PFSK-1 (cell line): Measurements from ENCODE around the gene ATP5MC3.

Experiments
- FOXP2 ChIP-seq: optimal IDR thresholded peaks from 2 replicates; pipeline ENCODE3; 2011; ENCODE audit warnings: borderline replicate concordance, control low read depth, inconsistent platforms; ENCODE audit not compliant: insufficient read depth; ENCODE audit errors: extremely low read length, extremely low read depth
- POLR2AphosphoS5 ChIP-seq: IDR thresholded peaks from 2 replicates; pipeline ENCODE4 v1.6.1; 2012; ENCODE audit warnings: low read depth, mild to moderate bottlenecking, control low read depth, low read length, moderate library complexity
- SIN3A ChIP-seq: IDR thresholded peaks from 2 replicates; pipeline ENCODE4 v1.6.1; 2012; ENCODE audit warnings: mild to moderate bottlenecking, low read length, moderate library complexity, borderline replicate concordance; ENCODE audit not compliant: insufficient read depth
- TAF1 ChIP-seq: IDR thresholded peaks from 2 replicates; pipeline ENCODE4 v1.6.1; 2012; ENCODE audit warnings: low read length, control low read depth, borderline replicate concordance; ENCODE audit not compliant: insufficient read depth
- TF ChIP-seq, protein P1 (sequence below), 2 experiments: IDR thresholded peaks; 2 replicates each; pipeline versions ENCODE4 v1.6.1 to v1.8.0; 2011 to 2012; ENCODE audit warnings: low read depth in 2 of 2, low read length in 2 of 2, control low read depth in 1 of 2, inconsistent platforms in 1 of 2, mild to moderate bottlenecking in 1 of 2, moderate library complexity in 1 of 2; ENCODE audit not compliant: insufficient read depth in 1 of 2

The ATP5MC3 gene

DNA sequence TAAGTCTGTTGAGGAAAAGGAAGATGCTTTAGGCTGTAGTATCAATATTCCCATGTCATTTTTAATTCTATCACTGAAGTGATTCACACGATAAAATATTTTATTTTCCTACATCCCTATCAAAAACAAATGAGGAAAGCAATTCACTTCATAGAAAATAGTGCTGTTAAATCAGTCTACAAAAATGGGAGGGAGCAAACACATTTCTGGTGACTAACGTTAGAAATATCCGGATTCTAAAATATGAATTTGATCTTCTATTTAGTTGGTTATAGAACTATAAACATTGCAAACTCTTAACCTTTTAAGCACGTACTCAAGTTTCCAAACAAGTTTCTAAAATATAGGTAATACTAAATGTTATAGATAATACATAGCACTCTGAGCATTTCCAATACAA is 34.3 kb downstream of the ATP5MC3 start:
- TF ChIP-seq TAF1, result no peak
- TF ChIP-seq POLR2AphosphoS5, result no peak
- TF ChIP-seq, protein P1, sequence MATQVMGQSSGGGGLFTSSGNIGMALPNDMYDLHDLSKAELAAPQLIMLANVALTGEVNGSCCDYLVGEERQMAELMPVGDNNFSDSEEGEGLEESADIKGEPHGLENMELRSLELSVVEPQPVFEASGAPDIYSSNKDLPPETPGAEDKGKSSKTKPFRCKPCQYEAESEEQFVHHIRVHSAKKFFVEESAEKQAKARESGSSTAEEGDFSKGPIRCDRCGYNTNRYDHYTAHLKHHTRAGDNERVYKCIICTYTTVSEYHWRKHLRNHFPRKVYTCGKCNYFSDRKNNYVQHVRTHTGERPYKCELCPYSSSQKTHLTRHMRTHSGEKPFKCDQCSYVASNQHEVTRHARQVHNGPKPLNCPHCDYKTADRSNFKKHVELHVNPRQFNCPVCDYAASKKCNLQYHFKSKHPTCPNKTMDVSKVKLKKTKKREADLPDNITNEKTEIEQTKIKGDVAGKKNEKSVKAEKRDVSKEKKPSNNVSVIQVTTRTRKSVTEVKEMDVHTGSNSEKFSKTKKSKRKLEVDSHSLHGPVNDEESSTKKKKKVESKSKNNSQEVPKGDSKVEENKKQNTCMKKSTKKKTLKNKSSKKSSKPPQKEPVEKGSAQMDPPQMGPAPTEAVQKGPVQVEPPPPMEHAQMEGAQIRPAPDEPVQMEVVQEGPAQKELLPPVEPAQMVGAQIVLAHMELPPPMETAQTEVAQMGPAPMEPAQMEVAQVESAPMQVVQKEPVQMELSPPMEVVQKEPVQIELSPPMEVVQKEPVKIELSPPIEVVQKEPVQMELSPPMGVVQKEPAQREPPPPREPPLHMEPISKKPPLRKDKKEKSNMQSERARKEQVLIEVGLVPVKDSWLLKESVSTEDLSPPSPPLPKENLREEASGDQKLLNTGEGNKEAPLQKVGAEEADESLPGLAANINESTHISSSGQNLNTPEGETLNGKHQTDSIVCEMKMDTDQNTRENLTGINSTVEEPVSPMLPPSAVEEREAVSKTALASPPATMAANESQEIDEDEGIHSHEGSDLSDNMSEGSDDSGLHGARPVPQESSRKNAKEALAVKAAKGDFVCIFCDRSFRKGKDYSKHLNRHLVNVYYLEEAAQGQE (IDR thresholded peaks at IDR 0.05; ENCODE audit: insufficient read depth in 1 of 2, low read depth in 2 of 2, low read length in 2 of 2), result no peak
- no peak for TF ChIP-seq FOXP2
- no peak for TF ChIP-seq SIN3A

DNA sequence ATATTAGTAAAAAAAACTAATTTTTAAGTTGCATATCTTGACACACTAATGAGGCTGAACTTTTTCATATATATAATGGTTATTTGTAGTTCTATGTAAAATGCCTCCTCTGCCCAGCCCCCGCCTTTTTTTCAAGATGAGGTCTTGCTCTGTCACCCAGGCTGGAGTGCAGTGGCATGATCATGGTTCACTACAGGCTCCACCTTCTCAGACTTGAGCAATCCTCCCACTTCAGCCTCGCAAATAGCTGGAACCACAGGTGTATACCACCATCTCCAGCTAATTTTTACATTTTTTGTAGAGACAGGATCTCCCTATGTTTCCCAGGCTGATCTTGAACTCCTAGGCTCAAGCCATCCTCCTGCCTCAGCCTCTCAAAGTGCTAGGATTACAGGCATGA is 37.8 kb downstream of the ATP5MC3 start:
- TF ChIP-seq TAF1 (no peak), SIN3A (no peak), POLR2AphosphoS5 (no peak), FOXP2 (no peak)
- TF ChIP-seq, protein P1 (IDR thresholded peaks at IDR 0.05; ENCODE audit: insufficient read depth in 1 of 2, low read depth in 2 of 2, low read length in 2 of 2), result no peak

DNA sequence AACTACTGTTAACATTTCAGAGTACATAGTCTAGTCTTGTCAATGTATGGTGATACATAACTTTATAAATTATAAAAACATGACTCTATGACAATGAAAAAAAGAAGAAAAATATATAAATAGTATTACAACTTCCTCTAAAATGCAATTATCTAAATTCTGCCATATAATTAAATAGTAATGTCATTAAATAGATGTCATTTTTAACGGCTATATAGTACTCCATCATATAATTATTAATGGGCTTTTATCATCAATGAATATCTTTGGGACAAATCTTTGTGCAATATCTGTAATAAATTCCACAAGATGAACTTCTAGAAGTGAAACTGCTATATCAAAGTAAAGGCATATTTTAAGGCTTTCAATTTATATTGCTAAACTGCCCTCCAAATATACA is 38.3 kb downstream of the ATP5MC3 start:
- no peak for TF ChIP-seq POLR2AphosphoS5
- TF ChIP-seq SIN3A, result no peak
- no peak for TF ChIP-seq FOXP2
- TF ChIP-seq TAF1, result no peak
- TF ChIP-seq, protein P1 (IDR thresholded peaks at IDR 0.05; ENCODE audit: insufficient read depth in 1 of 2, low read depth in 2 of 2, low read length in 2 of 2), result no peak

DNA sequence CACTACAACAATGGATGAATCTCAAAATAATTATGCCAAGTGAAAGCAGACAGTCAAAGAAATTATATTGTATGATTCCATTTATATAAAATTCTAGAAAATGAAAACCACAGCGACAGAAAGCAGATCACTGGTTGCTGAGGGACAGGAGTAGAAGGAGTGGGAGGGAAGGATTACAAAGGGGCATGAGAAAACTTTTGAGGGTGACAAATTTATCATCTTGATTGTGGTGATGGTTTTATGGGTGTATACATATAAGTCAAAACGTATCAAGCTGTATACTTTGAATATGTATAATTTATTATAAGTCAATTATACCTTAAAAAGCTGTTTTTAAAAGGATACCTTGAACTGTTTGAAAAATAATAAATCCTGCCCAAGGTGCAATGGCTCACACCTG is 41.2 kb downstream of the ATP5MC3 start:
- TF ChIP-seq POLR2AphosphoS5 (no peak), FOXP2 (no peak), TAF1 (no peak), SIN3A (no peak)
- TF ChIP-seq, protein P1 (IDR thresholded peaks at IDR 0.05; ENCODE audit: insufficient read depth in 1 of 2, low read depth in 2 of 2, low read length in 2 of 2), result no peak

DNA sequence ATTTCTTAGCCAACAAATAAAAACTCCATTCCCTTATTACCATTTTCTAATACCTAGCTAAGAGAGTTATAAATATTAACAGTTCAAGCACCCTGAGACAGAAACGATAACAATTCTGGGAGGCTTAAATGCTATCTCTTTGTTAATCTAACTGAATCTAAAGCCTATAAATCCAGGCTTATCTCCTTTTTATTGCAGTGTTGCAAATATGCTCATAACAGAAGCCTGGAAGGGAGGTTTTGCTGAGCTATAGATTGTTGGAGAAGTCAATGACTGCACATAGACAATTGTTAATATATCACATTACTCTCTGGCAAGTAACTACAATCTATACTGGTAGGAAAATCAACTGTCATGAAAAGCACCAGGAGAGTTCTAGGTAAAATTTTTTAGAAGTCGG is 43.7 kb downstream of the ATP5MC3 start:
- TF ChIP-seq SIN3A, result no peak
- TF ChIP-seq TAF1, result no peak
- no peak for TF ChIP-seq POLR2AphosphoS5
- TF ChIP-seq, protein P1 (IDR thresholded peaks at IDR 0.05; ENCODE audit: insufficient read depth in 1 of 2, low read depth in 2 of 2, low read length in 2 of 2), result no peak
- no peak for TF ChIP-seq FOXP2
